GM21786 (cell line): ENCODE measurements around the gene TBCB.
"Not testable (repeated sequence)": the region's sequence is repeated elsewhere in the genome, so short reads cannot be mapped to it uniquely, and the experiment has no call there.

Experiments used
- ATAC-seq: cut with Tn5 transposase; IDR thresholded peaks from one replicate; pipeline ENCODE4 v1.9.1; 2021; ENCODE audit not compliant: unreplicated experiment

Gene TBCB

DNA sequence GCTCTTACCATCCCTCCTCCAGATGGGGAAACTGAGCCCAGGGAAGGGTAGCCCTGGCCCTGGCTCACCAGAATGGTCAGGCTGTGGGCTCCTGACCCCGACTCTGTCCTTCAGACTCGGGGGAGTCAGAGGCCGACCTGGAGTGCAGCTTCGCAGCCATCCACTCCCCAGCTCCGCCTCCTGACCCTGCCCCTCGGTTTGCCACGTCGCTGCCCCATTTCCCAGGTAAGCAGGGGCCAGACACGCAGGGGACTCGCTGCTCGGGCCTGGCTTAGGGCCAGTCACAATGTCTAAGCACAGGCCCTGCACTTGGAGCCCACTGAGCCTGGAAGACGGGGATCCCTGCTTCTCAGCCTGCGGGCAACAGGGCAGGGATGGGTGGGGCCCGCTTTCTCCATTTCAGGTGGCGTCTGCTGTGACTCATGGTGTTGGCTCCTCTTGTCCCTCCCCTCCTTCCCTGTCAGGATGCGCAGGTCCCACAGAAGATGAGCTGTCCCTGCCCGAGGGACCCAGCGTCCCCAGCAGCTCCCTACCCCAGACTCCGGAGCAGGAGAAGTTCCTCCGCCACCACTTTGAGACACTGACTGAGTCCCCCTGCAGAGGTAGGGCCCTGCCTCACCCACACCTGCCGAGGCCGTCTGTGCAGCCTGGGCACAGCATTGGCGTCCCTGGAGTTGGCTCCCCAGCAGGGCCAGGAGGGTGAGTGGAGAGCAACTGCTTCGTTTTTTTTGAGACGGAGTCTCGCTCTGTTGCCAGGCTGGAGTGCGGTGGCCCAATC lies 13.5 kb upstream of the TBCB start:
- no peak for ATAC-seq

DNA sequence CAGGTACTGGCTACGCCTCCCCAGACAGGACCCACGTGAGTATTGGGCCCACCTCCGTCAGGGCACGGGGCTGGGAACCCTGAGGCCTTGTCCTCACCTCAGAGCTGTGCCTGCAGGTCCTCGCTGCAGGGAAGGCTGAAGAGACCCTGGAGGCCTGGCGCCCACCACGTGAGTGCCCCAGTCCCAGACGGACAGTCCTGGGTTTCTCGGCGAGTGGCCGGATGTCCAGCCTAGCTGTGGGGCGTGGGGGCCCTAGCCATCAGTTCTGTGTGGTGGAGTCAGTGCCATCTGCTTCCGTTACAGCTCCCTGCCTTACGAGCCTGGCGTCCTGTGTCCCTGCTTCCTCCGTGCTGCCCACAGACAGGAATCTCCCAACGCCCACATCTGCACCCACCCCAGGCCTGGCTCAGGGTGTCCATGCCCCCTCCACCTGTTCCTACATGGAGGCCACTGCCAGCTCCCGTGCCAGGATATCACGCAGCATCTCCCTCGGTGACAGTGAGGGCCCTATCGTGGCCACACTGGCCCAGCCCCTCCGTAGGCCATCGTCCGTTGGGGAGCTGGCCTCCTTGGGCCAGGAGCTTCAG lies 12.1 kb upstream of the TBCB start:
- ATAC-seq = no peak

DNA sequence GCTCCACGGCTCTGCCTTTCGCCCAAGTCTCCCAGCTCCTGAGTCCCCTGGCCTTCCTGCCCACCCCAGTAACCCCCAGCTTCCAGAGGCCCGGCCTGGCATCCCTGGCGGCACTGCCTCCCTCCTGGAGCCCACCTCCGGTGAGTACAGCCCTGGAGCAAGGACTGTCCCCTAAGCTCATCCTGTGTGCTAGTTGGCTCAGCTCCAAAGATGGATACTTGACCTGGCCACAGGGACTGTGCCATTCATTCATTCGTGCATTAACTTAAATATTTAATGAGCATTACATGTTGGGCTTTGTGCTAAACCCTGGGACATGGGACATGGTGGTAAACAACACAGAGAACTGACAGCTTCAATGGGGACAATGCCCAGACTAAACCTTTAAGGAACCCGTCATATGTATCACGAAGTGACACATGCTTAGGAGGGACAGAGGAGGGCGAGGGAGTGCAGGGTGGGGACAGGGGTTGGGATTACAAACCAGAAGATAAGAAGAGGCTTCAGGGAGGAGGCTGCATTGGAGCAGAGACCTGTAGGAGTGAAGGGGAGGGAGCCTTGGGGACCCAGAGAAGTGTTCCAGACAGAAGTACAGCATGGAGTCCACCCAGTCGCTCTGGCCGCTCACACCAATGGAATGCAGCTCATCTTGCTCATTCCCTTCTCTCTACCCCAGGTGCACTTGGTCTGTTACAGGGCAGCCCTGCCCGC lies 11.3 kb upstream of the TBCB start:
- ATAC-seq = no peak

- ATAC-seq = no peak
These were observed 8.8 kb upstream of the TBCB start for GRCh38 chr19:36106441-36106840.

DNA sequence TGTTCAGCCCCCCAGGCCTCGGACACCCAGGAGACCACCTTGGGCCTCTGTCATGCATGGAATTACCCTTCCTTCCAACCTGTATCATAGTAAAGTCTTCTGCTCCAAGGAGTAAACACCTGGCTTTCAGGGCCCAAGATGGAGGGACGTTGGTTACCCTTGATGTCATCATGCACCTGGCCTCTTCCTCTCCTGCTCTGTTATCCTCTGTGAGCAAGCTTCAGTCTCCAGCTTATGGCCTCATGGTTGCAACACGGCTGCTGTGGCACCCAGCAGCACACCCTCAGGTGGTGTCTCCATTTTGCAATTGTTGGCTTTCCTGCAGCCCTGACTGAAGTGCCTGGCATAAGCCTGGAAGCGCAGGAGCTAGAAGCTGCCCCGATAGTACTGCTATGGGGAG lies 8.3 kb upstream of the TBCB start:
- ATAC-seq = no peak

- no peak for ATAC-seq
These were observed 6.6 kb upstream of the TBCB start for GRCh38 chr19:36108684-36109083.

GRCh38 chr19:36110487-36111199 lies 4.6 kb upstream of the TBCB start, which contains the start of gene OVOL3:
TSS of gene OVOL3 (plus strand) at chr19:36111143. CDS start at chr19:36111203, 60 bp downstream.
- no peak for ATAC-seq

DNA sequence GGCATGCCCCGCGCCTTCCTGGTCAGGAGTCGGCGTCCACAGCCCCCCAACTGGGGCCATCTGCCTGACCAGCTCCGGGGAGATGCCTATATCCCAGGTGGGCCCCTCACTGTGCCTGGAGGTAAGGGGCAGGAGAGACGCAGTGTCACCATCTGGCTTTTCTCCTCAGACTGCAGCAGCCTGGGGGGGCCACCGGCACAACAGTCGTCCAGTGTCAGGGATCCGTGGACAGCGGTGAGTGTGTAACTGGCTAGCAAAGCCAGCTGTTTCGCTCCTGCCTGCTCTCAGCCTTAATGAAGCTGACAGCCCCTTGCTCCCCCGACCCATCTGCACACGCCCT lies 4.1 kb upstream of the TBCB start:
- no peak for ATAC-seq

DNA sequence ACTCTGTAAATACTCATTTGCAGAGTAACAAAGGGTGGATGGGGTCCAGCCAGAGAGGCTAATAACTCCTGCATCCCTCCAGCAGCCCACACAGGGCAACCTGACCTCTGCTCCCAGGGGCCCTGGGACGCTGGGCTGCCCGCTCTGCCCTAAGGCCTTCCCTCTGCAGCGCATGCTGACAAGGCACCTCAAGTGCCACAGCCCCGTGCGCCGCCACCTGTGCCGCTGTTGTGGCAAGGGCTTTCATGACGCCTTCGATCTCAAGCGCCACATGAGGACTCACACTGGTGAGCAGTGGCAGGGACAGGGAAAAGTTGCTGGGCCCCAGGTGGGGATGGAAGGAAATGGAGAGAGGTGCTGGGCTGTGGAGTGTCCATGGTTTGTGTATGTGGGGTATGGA lies 2.6 kb upstream of the TBCB start:
- ATAC-seq = no peak

DNA sequence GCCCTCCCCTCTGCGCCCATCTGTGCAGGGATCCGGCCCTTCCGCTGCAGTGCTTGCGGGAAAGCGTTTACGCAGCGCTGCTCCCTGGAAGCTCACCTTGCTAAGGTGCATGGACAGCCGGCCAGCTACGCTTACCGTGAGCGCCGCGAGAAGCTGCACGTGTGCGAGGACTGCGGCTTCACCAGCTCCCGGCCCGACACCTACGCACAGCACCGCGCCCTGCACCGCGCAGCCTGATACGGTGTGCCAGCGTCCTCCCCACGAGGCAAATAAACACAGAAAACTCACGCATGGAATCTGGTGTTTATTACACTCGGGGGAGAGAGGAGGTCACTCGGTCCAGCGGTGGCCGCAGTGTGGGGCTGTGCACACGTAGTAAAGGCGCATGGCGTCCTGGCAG lies 1.8 kb upstream of the TBCB start:
- no peak for ATAC-seq

- ATAC-seq = peak; percentile 3
These were observed 1.2 kb upstream of the TBCB start for GRCh38 chr19:36113894-36114720.

DNA sequence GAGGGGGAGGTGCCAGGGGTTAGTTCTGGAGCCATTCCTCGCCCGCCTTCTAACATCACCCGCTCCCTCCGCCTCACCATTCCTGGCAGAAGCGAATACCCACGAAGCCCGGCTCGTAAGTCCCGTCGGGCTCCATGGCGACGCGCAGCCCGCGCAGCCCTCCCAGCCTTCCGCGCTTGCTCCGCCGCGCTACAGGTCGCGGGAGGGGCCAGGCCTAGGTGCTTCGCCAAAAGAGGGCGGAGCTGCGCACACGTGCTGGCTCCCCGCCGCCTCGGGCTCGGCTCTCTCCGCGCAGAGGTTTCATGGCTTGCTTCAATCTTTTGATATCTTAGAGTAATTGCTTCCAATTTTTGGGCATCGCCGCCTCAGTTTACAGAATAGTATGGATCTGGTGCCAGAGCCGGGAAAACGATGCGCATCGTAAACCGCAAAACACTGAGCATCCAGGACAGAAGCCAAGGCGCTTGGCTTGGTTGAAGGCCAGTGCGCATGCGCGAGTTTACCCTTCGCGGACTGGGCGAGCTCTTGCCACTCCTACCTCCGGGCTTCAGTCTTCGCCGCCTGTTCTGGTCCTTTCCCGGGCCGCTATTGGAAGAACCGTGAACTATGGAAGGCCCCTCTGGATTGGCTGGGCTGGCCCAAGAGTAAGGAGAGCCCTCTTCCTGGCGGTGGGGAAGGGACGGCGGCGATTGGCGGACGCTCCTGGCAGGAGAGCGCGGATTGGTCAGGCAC lies 381 bp upstream of the TBCB start, which contains the start of gene POLR2I:
POLR2I (minus strand) TSS at position 155 of the 732 bp plus-strand sequence; CDS start at position 136, 19 bp downstream.
- peak; percentile 83 for ATAC-seq

- no peak for ATAC-seq
These were observed 1.0 kb downstream of the TBCB start for GRCh38 chr19:36116344-36116637.

DNA sequence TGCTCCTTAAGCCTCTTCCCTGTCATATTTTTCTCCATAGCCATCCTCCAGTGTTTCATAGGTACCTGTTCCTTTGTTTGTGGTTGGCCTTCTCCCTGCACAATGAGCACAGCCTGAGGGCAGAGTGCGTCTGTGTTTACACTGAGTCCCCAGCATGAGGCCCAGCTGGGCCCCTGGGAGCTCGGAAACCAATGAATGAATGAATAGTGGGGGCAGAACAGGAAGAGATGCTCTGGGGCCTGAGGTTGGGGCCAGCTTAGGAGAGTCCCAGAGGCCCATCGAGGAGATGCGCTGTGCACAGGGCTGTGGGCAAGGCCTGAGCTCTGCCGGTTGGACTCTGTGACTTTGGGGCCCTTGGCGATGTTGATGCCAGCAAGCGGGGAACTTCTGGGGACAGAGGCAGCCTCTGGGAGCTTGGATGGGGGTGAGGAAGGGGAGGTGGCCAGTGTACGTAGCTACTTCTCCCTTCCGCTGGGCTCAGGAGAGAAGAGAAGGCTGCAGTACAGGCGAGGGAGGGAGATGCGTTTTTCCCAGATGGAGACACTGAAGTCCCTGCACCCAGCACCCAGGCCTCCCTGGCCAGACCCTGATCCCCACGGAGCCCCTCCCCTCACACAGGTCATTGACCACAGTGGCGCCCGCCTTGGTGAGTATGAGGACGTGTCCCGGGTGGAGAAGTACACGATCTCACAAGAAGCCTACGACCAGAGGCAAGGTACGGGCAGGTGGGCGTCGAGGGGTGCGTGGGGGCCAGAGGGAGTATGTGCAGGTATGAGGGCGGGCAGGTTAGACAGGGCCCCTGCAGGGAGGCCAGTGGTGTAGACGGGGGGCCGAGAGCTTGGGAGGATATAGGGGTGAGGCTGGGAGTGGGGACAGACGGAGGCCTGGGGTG lies 5.1 kb downstream of the TBCB start:
- ATAC-seq = no peak

- ATAC-seq = no peak
These were observed 5.7 kb downstream of the TBCB start for GRCh38 chr19:36120984-36121358.

DNA sequence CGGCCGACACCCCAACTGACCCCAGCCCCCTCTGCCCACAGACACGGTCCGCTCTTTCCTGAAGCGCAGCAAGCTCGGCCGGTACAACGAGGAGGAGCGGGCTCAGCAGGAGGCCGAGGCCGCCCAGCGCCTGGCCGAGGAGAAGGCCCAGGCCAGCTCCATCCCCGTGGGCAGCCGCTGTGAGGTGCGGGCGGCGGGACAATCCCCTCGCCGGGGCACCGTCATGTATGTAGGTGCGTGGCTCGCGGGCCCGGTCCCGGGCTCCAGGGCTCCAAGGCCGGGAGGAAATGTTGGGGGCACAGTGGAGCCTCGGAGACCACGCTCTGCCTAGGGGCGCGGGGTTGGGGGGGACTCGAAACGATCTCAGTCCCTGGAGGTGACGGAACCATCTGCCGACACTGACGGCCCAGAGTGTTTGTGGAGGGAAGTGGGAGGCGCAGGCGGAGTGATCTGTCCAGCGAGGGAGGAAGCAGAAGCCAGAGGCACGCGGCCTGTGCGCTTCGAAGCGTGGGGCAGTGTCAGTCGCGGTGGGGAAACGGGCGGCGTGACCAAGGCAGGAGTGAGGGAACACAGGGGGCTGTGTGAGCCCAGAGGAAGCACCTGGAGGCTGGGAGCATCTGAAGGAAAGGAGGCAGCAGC lies 6.3 kb downstream of the TBCB start:
- no peak for ATAC-seq

DNA sequence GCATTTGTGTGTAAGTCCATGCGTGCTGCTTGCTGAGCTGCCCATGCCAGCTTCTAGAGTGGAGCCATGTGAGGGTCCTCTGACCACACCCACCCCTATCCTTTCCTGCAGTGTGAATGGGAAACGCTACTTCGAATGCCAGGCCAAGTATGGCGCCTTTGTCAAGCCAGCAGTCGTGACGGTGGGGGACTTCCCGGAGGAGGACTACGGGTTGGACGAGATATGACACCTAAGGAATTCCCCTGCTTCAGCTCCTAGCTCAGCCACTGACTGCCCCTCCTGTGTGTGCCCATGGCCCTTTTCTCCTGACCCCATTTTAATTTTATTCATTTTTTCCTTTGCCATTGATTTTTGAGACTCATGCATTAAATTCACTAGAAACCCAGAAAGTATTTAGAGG lies 10.3 kb downstream of the TBCB start:
- no peak for ATAC-seq

DNA sequence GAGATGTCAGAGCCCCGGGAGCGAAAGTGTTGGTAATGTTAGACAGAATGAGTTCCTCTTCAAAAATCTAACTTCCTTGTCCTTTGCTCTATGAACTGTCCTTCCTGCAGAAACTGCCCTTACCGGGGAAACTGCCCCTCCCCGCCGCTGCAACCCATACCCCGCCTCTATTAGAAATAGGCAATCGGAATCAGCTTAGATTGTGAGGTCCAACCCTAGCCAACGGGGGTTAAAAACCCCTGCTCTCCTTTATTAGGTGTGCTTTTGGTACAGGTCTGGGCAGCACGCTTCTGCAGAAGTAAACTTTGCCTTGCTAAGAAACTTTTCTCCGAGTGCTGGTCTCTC lies 13.1 kb downstream of the TBCB start:
- peak; percentile 14 for ATAC-seq

DNA sequence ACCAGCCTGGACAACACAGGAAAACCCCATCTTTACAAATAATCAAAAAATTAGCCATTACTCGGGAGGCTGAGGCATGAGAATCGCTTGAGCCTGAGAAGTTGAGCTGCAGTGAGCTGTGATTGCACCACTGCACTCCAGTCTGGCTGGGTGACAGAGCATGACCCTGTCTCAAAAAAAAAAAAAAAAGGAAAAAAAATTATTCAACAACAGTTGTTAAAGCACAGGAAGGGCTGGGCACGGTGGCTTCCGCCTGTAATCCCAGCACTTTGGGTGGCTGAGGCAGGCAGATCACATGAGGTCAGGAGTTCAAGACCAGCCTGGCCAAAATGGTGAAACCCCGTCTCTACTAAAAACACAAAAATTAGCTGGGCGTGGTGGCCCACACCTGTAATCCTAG lies 16.0 kb downstream of the TBCB start:
- not testable (repeated sequence) for ATAC-seq
